Measurements from ENCODE around the gene MDK.

The MDK gene

GRCh38 chr11:46348566-46349401 is 32.7 kb upstream of the MDK start:
- no peak for DNase-seq

GRCh38 chr11:46350695-46351094 is 30.8 kb upstream of the MDK start:
- DNase-seq, result no peak

GRCh38 chr11:46351148-46351547 is 30.3 kb upstream of the MDK start:
- DNase-seq, result no peak

GRCh38 chr11:46351606-46352005 is 29.9 kb upstream of the MDK start:
- DNase-seq, result no peak

- no peak for DNase-seq
Observed at GRCh38 chr11:46352063-46352841, 29.2 kb upstream of the MDK start.

- DNase-seq, result no peak
Observed at GRCh38 chr11:46353698-46354097, 27.8 kb upstream of the MDK start.

- DNase-seq, result no peak
Observed at GRCh38 chr11:46356924-46357482, 24.5 kb upstream of the MDK start.

GRCh38 chr11:46357483-46357936 is 24.0 kb upstream of the MDK start:
- no peak for DNase-seq

GRCh38 chr11:46359953-46360352 is 21.5 kb upstream of the MDK start:
- DNase-seq, result no peak

- DNase-seq, result no peak
Observed at GRCh38 chr11:46360878-46361277, 20.6 kb upstream of the MDK start.

- no peak for DNase-seq
Observed at GRCh38 chr11:46361283-46362155, 19.9 kb upstream of the MDK start.

- DNase-seq, result no peak
Observed at GRCh38 chr11:46362156-46363030, 19.1 kb upstream of the MDK start.

- DNase-seq, result no peak
Observed at GRCh38 chr11:46363031-46363407, 18.4 kb upstream of the MDK start.

- no peak for DNase-seq
Observed at GRCh38 chr11:46363455-46364005, 17.9 kb upstream of the MDK start.

- DNase-seq, result no peak
Observed at GRCh38 chr11:46364056-46364455, 17.4 kb upstream of the MDK start.

- DNase-seq, result no peak
Observed at GRCh38 chr11:46364791-46365190, 16.7 kb upstream of the MDK start.

- DNase-seq, result no peak
Observed at GRCh38 chr11:46366260-46366659, 15.2 kb upstream of the MDK start.

- DNase-seq, result no peak
Observed at GRCh38 chr11:46366661-46367161, 14.8 kb upstream of the MDK start.

GRCh38 chr11:46367244-46367915 is 14.1 kb upstream of the MDK start:
- DNase-seq, result no peak

GRCh38 chr11:46367916-46368267 is 13.6 kb upstream of the MDK start:
- DNase-seq, result no peak

Measured in NCI-H748 treated with DMSO at 0.1 percent for 48 hours (cell line).